CD14-positive monocyte (primary cell): ENCODE data around the gene ERC1. TPM values are rescaled to one million over a fixed set of nuclear protein-coding genes. Genes with fewer than 3 reads are reported as not detected.

Experiments used
- DNase-seq, 3 donors: peaks; one replicate each; pipeline ENCODE4 v3.0.0-alpha.2; 2011 to 2022
- H2AFZ ChIP-seq: 2 replicates; pipeline ENCODE4 v1.6.0; 2012; ENCODE audit warnings: mild to moderate bottlenecking, low read depth, low read length, inconsistent platforms; ENCODE audit not compliant: insufficient read depth, poor library complexity, severe bottlenecking
- H3K27ac ChIP-seq, 2 donors: 1 replicate in 1 of 2; 2 replicates in 1 of 2; pipeline ENCODE4 v1.5.1; 2012 to 2013; ENCODE audit warnings: low read length in 2 of 2, control low read depth in 1 of 2, inconsistent platforms in 1 of 2, low read depth in 1 of 2, mild to moderate bottlenecking in 1 of 2
- H3K27me3 ChIP-seq, 2 donors: one replicate each; pipeline versions ENCODE4 v1.6.0 to v1.6.1; 2011 to 2013; ENCODE audit warnings: low read length in 2 of 2; ENCODE audit not compliant: control insufficient read depth in 2 of 2, insufficient read depth in 2 of 2
- H3K36me3 ChIP-seq, 2 donors: replicated peaks in 1 of 2; 1 replicate in 1 of 2; 2 replicates in 1 of 2; pipeline versions ENCODE4 v1.5.1 to v1.6.1; 2012 to 2013; ENCODE audit warnings: low read length in 2 of 2, control low read depth in 1 of 2, inconsistent platforms in 1 of 2, mild to moderate bottlenecking in 1 of 2; ENCODE audit not compliant: insufficient read depth in 2 of 2, control insufficient read depth in 1 of 2
- H3K4me1 ChIP-seq, 2 donors: 1 replicate in 1 of 2; 2 replicates in 1 of 2; pipeline versions ENCODE4 v1.5.1 to v1.6.1; 2012 to 2013; ENCODE audit warnings: low read length in 2 of 2, control low read depth in 1 of 2, inconsistent platforms in 1 of 2, mild to moderate bottlenecking in 1 of 2, moderate library complexity in 1 of 2; ENCODE audit not compliant: insufficient read depth in 2 of 2, control insufficient read depth in 1 of 2
- H3K4me2 ChIP-seq: replicated peaks from 2 replicates; pipeline ENCODE3; 2012; ENCODE audit warnings: low read length, moderate library complexity, mild to moderate bottlenecking; ENCODE audit not compliant: poor library complexity, severe bottlenecking; ENCODE audit errors: extremely low read depth
- H3K4me3 ChIP-seq, 3 experiments: fragments of 200-600 bp in 1 of 3; sonication (generic) in 1 of 3; replicated peaks in 1 of 3; 1 replicate in 2 of 3; 2 replicates in 1 of 3; pipeline ENCODE4 v1.5.1; 2011 to 2013; ENCODE audit warnings: low read length in 3 of 3, mild to moderate bottlenecking in 3 of 3, control low read depth in 2 of 3, low read depth in 2 of 3, inconsistent platforms in 1 of 3, moderate library complexity in 1 of 3
- H3K79me2 ChIP-seq: 2 replicates; pipeline ENCODE4 v1.6.0; 2012; ENCODE audit warnings: mild to moderate bottlenecking, control low read depth, inconsistent platforms, low read length, moderate library complexity; ENCODE audit not compliant: insufficient read depth
- H3K9ac ChIP-seq: 2 replicates; pipeline ENCODE4 v1.6.0; 2017; ENCODE audit warnings: low read length, mild to moderate bottlenecking; ENCODE audit not compliant: insufficient read depth, poor library complexity, severe bottlenecking
- H3K9me3 ChIP-seq, 2 donors: replicated peaks in 1 of 2; 1 replicate in 1 of 2; 2 replicates in 1 of 2; pipeline versions ENCODE4 v1.5.1 to v1.6.1; 2012 to 2013; ENCODE audit warnings: low read length in 2 of 2, control low read depth in 1 of 2; ENCODE audit not compliant: control insufficient read depth in 1 of 2, insufficient read depth in 1 of 2
- H4K20me1 ChIP-seq: 2 replicates; pipeline ENCODE4 v1.6.0; 2012; ENCODE audit warnings: mild to moderate bottlenecking, low read length, control low read depth, moderate library complexity; ENCODE audit not compliant: insufficient read depth
- H3K27ac Mint-ChIP-seq, 7 donors: one replicate each; pipeline ENCODE4 v1.8.0; 2020; ENCODE audit warnings: mild to moderate bottlenecking in 7 of 7, mixed read lengths in 7 of 7, moderate library complexity in 6 of 7, inconsistent platforms in 2 of 7
- H3K27me3 Mint-ChIP-seq, 3 donors: one replicate each; pipeline ENCODE4 v1.8.0; 2021 to 2022; ENCODE audit warnings: low read depth in 3 of 3, mild to moderate bottlenecking in 3 of 3, mixed read lengths in 3 of 3, moderate library complexity in 3 of 3, inconsistent platforms in 1 of 3
- H3K36me3 Mint-ChIP-seq, 2 donors: one replicate each; pipeline ENCODE4 v1.8.0; 2020; ENCODE audit warnings: mixed read lengths in 2 of 2, inconsistent platforms in 1 of 2, mild to moderate bottlenecking in 1 of 2
- H3K4me1 Mint-ChIP-seq: one replicate; pipeline ENCODE4 v1.8.0; 2020; ENCODE audit warnings: mild to moderate bottlenecking, mixed read lengths
- H3K4me3 Mint-ChIP-seq, 2 donors: one replicate each; pipeline ENCODE4 v1.8.0; 2020; ENCODE audit warnings: mild to moderate bottlenecking in 2 of 2, mixed read lengths in 2 of 2, moderate library complexity in 1 of 2
- H3K9me3 Mint-ChIP-seq, 7 donors: one replicate each; pipeline ENCODE4 v1.8.0; 2020 to 2022; ENCODE audit warnings: mixed read lengths in 7 of 7, mild to moderate bottlenecking in 6 of 7, moderate library complexity in 6 of 7, inconsistent platforms in 2 of 7
- WGBS: methylation state at CpG from one replicate; pipeline ENCODE4 v1.1.5; 2013; ENCODE audit warnings: missing lambda C conversion rate; ENCODE audit not compliant: insufficient coverage; 5-methylcytosine and 5-hydroxymethylcytosine counted together
- intact Hi-C, 2 donors: fragments of 100-400 bp; cut with micrococcal nuclease; formaldehyde crosslinking; loops; one replicate each; pipeline versions ENCODE4 v1.15.0 to v1.15.1; 2023
- polyA plus RNA-seq, 3 donors: library from polyadenylated mRNA; depleted of rRNA in 1 of 3; unstranded in 2 of 3; stranded (reverse) in 1 of 3; fragments of 300-500 nt in 2 of 3; fragments of >200 nt in 1 of 3; fragmentation: Illumina TruSeq in 2 of 3; gene quantifications; 1 replicate in 2 of 3; 2 replicates in 1 of 3; pipeline ENCODE4 v1.2.3, GENCODE V29; 2012 to 2021
- TF ChIP-seq, protein P1 (sequence below): fragments of 200-600 bp; IDR thresholded peaks from one replicate; pipeline ENCODE4 v1.8.0; 2022; ENCODE audit warnings: antibody characterized with exemption, mild to moderate bottlenecking

The ERC1 gene
- polyA plus RNA-seq, 3 donors, result 4.0 to 14.3 (median 5.1) TPM

DNA sequence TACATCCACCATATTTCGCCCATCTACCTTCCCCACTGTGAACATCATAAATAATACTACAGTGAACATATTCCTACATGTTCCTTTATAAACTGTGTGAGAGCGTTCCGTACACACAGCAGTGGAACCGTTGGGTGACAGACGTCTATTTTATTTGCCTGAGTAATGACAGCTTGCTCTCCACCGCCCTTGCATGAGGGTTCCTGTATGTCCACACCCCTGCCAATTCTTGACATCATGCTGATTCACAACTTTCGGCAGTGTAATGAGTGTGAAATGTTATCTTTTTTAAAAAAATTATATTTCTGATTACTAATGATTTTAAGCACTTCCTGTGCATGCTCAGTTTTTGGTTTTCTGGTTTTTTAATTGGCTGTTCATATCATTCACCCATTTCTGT, 37.2 kb upstream of the ERC1 start:
- Mint-ChIP-seq H3K36me3 (no peaks in the 10 kb centered on the region), H3K27ac (peak overlapping the region in 4 of 7 donors; percentile 25 to 77 (median 63)), H3K9me3 (peaks cover 0 to 2% (median 0%) of the 10 kb centered on the region in 7 donors), H3K27me3 (no peaks in the 10 kb centered on the region), H3K4me1 (peaks cover 18% of the 10 kb centered on the region), H3K4me3 (no peak overlapping the region)
- H3K4me2 ChIP-seq, result no peak overlapping the region
- peak overlapping the region; percentile 22 for H2AFZ ChIP-seq
- peaks cover 12 to 13% of the 10 kb centered on the region in 2 donors for H3K4me1 ChIP-seq
- no peaks in the 10 kb centered on the region for H3K9me3 ChIP-seq
- H3K79me2 ChIP-seq, result peaks cover 5% of the 10 kb centered on the region
- 72% methylated on average over 4 of the region's 7 CpGs for WGBS
- intact Hi-C loops, result loop anchor here (5.0 to 10.0 kb wide), 2 partner anchors 34 to 59 kb away; no protein-coding TSS in a partner anchor
- TF ChIP-seq, protein P1, sequence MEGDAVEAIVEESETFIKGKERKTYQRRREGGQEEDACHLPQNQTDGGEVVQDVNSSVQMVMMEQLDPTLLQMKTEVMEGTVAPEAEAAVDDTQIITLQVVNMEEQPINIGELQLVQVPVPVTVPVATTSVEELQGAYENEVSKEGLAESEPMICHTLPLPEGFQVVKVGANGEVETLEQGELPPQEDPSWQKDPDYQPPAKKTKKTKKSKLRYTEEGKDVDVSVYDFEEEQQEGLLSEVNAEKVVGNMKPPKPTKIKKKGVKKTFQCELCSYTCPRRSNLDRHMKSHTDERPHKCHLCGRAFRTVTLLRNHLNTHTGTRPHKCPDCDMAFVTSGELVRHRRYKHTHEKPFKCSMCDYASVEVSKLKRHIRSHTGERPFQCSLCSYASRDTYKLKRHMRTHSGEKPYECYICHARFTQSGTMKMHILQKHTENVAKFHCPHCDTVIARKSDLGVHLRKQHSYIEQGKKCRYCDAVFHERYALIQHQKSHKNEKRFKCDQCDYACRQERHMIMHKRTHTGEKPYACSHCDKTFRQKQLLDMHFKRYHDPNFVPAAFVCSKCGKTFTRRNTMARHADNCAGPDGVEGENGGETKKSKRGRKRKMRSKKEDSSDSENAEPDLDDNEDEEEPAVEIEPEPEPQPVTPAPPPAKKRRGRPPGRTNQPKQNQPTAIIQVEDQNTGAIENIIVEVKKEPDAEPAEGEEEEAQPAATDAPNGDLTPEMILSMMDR, result no peak
- no peaks in the 10 kb centered on the region for H3K27me3 ChIP-seq
- no peak overlapping the region for H3K9ac ChIP-seq
- peak in 2 of 3 donors; percentile 3 to 27 for DNase-seq
- H3K4me3 ChIP-seq, result no peak overlapping the region
- H3K27ac ChIP-seq, result peak overlapping the region in 1 of 2 donors; percentile 9
- no peaks in the 10 kb centered on the region for H3K36me3 ChIP-seq
- no peaks in the 10 kb centered on the region for H4K20me1 ChIP-seq

DNA sequence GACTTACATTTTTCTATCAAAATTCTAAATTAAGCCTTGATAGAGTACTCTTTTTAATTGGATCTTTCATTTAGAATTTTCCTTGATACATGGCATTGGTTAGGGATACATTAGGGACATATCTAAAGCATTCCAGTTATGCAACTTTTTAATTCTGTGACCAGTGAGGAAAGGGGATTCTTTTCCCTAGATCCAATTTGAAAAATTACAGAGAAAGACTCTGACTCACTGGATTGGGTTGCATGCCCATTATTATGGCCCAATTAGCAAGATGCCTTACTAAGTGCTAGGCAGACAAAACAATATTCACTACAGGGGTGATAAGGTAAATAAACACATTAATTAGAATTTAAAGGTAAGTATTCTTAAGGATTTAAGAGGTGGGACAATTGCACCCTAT, 36.3 kb upstream of the ERC1 start:
- Histone ChIP-seq H3K9me3 (no peaks in the 10 kb centered on the region), H3K27ac (no peak overlapping the region), H3K9ac (no peak overlapping the region), H3K4me1 (peaks cover 10 to 11% of the 10 kb centered on the region in 2 donors), H2AFZ (no peak overlapping the region), H3K4me2 (no peak overlapping the region), H3K36me3 (no peaks in the 10 kb centered on the region), H3K79me2 (no peaks in the 10 kb centered on the region), H3K4me3 (no peak overlapping the region), H3K27me3 (no peaks in the 10 kb centered on the region), H4K20me1 (no peaks in the 10 kb centered on the region)
- no peak for DNase-seq
- no peak overlapping the region for H3K27ac Mint-ChIP-seq
- H3K9me3 Mint-ChIP-seq, result peaks cover 0 to 2% (median 0%) of the 10 kb centered on the region in 7 donors
- TF ChIP-seq, protein P1, result no peak
- no peak overlapping the region for H3K4me3 Mint-ChIP-seq
- peaks cover 15% of the 10 kb centered on the region for H3K4me1 Mint-ChIP-seq
- no peaks in the 10 kb centered on the region for H3K27me3 Mint-ChIP-seq
- intact Hi-C loops, result loop anchor here (5.0 to 10.0 kb wide), 2 partner anchors 33 to 60 kb away; no protein-coding TSS in a partner anchor
- no peaks in the 10 kb centered on the region for H3K36me3 Mint-ChIP-seq
